Embryonic facial prominence (tissue), 1 donor: ENCODE data around the gene SH3PXD2B.
"Not testable (repeated sequence)": the region's sequence is repeated elsewhere in the genome, so short reads cannot be mapped to it uniquely, and the experiment has no call there.

Experiments
- DNase-seq: peaks from one replicate; pipeline ENCODE4 v3.0.0-alpha.2; 2016; ENCODE audit errors: extremely low spot score

SH3PXD2B gene

GRCh38 chr5:172485511-172486202 is 31.3 kb upstream of the SH3PXD2B start:
- DNase-seq = no peak

- no peak for DNase-seq
These were observed 30.3 kb upstream of the SH3PXD2B start for GRCh38 chr5:172484664-172485063.

GRCh38 chr5:172482156-172483020 is 28.1 kb upstream of the SH3PXD2B start:
- no peak for DNase-seq

- no peak for DNase-seq
These were observed 26.9 kb upstream of the SH3PXD2B start for GRCh38 chr5:172481011-172481800.

GRCh38 chr5:172479784-172480115 is 25.4 kb upstream of the SH3PXD2B start:
- no peak for DNase-seq

- DNase-seq = peak; percentile 46
These were observed 24.9 kb upstream of the SH3PXD2B start for GRCh38 chr5:172479034-172479783.

GRCh38 chr5:172478695-172479033 is 24.3 kb upstream of the SH3PXD2B start:
- not testable (repeated sequence) for DNase-seq

- no peak for DNase-seq
These were observed 23.9 kb upstream of the SH3PXD2B start for GRCh38 chr5:172478256-172478655.

GRCh38 chr5:172477466-172477865 is 23.1 kb upstream of the SH3PXD2B start:
- DNase-seq = no peak

- DNase-seq = no peak
These were observed 20.0 kb upstream of the SH3PXD2B start for GRCh38 chr5:172474293-172474692.

- DNase-seq = no peak
These were observed 19.1 kb upstream of the SH3PXD2B start for GRCh38 chr5:172473427-172473826.

- DNase-seq = no peak
These were observed 15.4 kb upstream of the SH3PXD2B start for GRCh38 chr5:172469697-172470096.

GRCh38 chr5:172466062-172466461 is 11.7 kb upstream of the SH3PXD2B start:
- DNase-seq = no peak

- DNase-seq = no peak
These were observed 8.7 kb upstream of the SH3PXD2B start for GRCh38 chr5:172463031-172463430.

- DNase-seq = no peak
These were observed 5.4 kb upstream of the SH3PXD2B start for GRCh38 chr5:172459783-172460165.

GRCh38 chr5:172458976-172459782 is 4.9 kb upstream of the SH3PXD2B start:
- no peak for DNase-seq

- no peak for DNase-seq
These were observed 1.9 kb upstream of the SH3PXD2B start for GRCh38 chr5:172456076-172456722.

GRCh38 chr5:172455511-172456061 is 1.3 kb upstream of the SH3PXD2B start:
- no peak for DNase-seq

- no peak for DNase-seq
These were observed 709 bp upstream of the SH3PXD2B start for GRCh38 chr5:172455087-172455381.

- DNase-seq = peak; percentile 46
These were observed 353 bp downstream of the SH3PXD2B start for GRCh38 chr5:172453986-172454357.
